GM19455 (cell line): Measurements from ENCODE around the gene ECI1.
"Not testable (repeated sequence)": the region's sequence is repeated elsewhere in the genome, so short reads cannot be mapped to it uniquely, and the experiment has no call there.

Experiments used
- ATAC-seq: cut with Tn5 transposase; IDR thresholded peaks from one replicate; pipeline ENCODE4 v1.9.1; 2021; ENCODE audit not compliant: unreplicated experiment

Gene ECI1

GRCh38 chr16:2257726-2258125 lies 6.3 kb upstream of the ECI1 start:
- ATAC-seq = no peak

DNA sequence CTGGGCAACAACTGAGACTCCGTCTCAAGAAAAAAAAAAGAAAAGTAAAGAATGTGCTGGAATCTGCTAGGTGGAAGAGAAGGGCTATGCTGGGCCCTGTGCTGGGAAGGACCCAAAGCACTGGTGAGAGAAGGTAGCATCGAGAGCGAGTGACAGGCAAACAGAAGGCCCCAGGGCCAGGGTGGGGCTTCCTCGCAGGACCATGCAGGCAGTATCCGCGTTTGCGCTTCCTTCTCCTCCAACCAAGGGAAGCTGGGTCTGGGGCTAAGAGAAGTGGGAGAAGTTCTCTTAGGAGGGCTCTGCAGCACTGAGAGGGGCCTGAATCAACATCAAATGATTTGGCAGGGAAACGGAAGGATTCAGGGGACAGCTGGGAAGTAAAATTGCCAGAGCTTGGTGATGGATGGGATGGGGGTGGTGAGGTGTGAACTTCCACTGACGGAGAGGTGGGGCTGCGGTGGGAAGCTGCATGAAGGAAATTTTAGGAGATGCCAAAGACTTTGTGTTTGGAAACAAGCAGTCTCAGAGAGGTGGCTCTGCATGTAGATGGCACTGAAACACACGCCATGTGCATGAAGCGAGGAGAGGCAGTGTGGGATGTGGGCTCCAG lies 5.2 kb upstream of the ECI1 start:
- ATAC-seq = no peak

DNA sequence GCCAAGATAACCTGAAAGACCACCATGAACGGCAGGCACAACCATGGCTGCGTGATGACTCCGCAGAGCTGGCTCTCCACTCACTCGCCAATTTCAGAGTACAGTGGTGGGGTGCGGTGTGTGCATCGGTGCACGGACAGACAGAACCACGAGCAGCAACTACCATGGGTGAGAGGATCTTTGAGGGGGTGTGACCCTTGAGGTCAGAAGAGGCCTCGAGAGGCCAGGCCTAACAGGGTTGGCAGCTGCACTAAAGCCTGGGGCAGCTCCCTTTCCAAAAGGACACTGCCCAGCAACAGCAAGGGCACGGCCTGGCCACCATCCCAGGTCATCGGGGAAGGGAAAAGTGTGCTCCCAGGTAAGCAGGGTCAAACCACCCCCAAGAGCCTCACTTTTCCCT lies 1.9 kb upstream of the ECI1 start:
- ATAC-seq = no peak

DNA sequence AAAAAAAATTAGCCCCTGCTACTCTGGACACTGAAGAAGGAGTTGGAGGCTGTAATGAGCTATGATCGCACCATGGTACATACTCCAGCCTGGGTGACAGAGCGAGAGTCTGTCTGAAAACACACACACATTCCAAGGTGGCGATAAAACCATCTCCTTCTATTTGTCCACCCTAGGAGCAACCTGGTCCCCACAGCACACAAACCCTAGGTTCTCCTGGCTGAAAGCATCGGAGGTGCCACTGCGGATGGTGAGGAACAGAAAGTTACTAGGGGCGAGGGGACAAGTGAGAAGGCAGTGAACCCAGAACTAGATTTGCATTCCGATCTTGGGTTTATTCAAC lies 1.4 kb upstream of the ECI1 start:
- no peak for ATAC-seq

GRCh38 chr16:2250652-2251295 lies 613 bp downstream of the ECI1 start:
- ATAC-seq = no peak

- no peak for ATAC-seq
Observed at GRCh38 chr16:2246301-2246885, 5.0 kb downstream of the ECI1 start.

GRCh38 chr16:2244926-2245795 lies 6.2 kb downstream of the ECI1 start:
- ATAC-seq = no peak

DNA sequence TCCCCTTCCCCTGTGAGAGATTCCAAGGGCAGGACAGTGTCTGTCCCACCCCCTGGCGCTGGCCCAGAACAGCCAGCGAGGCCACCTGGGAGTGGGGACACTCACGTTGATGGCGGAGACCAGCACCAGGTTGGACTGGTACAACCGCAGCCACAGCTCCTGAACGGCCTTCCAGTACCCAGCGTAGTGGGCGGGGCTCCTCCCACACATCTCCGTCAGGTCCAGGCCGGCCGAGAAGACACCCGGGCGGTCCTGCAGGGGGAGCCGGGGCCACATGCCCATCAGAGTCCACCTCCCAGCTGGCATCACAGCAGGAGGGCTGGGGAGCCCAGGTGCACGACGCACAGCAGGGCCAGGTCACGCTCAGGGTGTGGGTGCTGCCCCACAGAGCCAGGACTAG lies 7.1 kb downstream of the ECI1 start:
- ATAC-seq = no peak

- ATAC-seq = no peak
Observed at GRCh38 chr16:2243781-2244180, 7.6 kb downstream of the ECI1 start.

- no peak for ATAC-seq
Observed at GRCh38 chr16:2243031-2243528, 8.3 kb downstream of the ECI1 start.

DNA sequence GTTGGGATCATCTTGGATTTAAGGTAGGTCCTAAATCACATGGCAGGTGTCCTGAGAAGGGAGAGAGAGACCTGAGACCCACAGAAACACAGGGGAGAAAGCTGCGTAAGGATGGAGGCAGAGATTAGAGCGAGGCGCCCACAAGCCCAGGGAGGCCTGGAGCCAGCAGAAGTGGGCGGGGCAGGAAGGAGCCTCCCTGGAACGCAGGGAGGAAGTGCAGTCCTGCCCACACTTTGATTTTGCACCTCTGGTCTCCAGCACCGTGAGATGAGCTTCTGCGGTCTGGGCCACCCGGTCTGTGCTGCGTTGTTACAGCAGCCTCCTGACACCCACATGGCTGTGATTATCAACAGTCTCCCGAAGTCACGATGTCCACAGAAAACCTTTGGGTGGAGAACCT lies 8.8 kb downstream of the ECI1 start:
- ATAC-seq = no peak

GRCh38 chr16:2240331-2240730 lies 11.1 kb downstream of the ECI1 start:
- not testable (repeated sequence) for ATAC-seq

DNA sequence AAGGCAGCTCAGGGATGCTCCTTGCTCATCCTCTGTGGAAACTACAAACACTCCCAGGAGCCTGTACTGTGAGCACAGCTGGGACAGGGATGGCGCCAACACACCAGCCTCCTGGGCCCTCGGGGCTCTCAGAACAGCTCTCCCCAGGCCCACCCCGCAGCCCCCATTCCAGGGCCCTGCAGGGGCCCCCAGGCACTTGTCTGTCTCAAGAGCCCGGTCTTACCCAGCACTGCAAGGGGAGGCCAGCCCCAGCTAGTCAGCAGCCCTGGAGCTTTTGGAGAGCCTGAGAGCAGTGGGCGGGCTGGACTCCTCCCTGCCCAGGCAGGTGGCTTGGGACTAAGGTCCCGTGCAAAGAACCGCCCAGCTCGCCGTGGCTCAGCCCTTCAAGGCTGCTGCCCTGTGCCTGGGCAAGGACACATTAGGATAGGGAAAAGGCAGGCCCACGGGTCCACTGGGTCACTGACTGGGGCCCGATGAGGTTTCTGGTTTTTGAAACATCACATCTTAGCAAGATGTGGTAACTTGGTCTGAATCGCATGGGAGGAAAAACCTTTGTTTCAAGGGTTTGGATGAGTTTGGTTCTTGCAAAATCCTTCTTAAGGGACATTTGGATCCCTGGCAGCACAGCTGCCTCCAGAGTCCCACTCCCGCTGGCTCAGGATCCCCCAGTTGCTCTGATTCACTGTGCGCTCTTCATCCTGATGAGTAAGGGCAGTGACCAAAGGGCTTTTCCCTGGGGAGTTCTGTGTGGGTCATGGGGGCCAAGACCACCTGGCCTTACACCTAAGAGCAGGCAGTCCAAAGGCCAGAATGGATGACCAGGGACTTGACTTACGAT lies 12.3 kb downstream of the ECI1 start:
- no peak for ATAC-seq

DNA sequence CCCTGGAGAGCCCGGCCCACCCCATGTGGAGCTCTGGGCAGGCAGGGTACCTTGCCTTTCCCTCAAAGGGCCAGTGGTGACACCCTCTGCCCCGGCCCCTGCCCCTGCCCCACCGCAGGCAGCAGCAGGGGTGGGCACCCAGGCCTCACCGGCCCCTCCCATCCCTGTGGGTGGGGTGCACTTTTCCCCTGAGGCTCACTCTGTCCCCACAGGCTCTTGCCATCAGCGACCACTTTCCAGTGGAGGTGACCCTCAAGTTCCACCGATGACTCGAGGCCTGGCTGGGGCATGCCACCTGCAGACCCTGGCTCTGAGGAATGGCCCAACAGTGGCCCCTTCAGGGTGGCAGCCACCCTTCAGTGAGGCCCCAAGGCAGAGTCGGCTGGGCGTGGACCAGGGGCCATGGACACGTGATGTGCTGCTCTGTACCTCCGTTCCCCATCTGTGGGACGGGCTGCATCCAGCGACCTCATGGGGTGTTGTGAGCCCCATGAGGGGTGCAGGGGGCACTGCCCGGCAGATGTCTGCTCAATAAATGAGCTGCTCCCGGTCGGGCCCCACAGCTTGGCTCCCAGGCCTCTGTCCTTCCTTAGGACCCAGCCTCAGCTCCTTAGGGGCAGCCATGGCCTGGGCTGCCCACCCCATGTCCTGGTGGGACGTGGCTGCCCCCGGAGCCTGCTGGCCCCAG lies 13.1 kb downstream of the ECI1 start:
- no peak for ATAC-seq

- no peak for ATAC-seq
Observed at GRCh38 chr16:2237493-2238149, 13.8 kb downstream of the ECI1 start.

DNA sequence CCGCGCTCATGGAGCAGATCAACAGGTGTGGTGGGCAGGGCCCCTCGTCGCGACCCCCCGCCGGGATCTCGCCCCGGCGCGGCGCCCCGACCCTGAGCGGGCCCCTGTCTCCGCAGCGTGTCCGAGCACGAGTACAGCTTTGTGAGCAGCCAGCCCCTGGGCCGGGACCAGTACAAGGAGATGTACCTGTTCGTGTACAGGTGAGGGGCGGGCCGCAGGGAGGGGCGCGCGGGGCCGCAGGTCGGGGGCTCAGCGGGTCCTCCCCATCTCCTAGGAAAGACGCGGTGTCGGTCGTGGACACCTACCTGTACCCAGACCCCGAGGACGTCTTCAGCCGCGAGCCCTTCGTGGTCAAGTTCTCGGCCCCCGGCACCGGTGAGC lies 14.3 kb downstream of the ECI1 start:
- ATAC-seq = no peak

DNA sequence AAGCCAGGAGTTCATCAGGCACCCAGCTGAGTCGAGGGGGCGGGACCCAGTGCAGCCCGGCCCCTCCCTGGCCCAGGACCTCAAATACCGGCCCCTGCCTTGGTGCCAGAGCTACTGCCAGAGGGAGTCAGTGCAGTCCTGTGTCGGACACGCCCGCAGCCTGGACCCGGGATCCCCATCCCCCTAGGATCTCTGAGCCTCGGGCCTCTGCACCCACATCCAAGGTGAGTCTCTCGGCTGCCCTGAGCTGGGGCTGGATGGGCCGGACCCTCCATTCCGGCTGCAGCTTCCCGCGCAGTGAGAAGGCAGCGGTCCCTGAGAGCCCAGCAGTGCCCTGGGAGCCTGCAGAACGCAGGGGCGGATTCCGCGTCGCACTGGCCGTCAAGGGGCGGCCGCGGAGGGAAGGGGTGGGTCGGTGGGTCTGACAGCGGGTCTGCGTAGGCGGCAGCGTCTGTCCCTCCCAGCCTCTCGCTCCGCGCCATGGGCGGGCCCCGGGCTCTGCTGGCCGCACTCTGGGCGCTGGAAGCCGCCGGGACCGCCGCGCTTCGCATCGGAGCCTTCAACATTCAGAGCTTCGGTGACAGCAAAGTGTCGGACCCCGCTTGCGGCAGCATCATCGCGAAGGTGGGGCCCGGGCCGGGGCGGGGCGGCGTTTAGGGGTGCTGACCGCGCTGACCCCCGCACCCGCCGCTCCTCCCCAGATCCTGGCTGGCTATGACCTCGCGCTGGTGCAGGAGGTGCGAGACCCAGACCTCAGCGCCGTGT lies 14.9 kb downstream of the ECI1 start, which contains the start of gene DNASE1L2:
DNASE1L2 (plus strand) TSS at position 108 of the 765 bp plus-strand sequence; CDS start at position 481, 373 bp downstream.
- no peak for ATAC-seq

GRCh38 chr16:2235695-2236336 lies 15.6 kb downstream of the ECI1 start:
- no peak for ATAC-seq
